K562 (cell line): ENCODE measurements around the gene CALHM2. TPM values are rescaled to one million over a fixed set of nuclear protein-coding genes. Genes with fewer than 3 reads are reported as not detected.
A peak's percentile ranks its signal among the peaks of the same experiment; 100 is the strongest.

ENCODE experiments used
- ATAC-seq: fragments of 200-7000 bp; cut with Tn5 transposase; 3 replicates; pipeline ENCODE4 v1.9.1; 2020; ENCODE audit warnings: moderate library complexity
- BruUV-seq: library from RNA; stranded (reverse); fragments of 400-500 nt; replicated peaks from 2 replicates; lab custom pipeline; 2021; lab: Mats Ljungman, UMichigan
- CTCF ChIA-PET: fragments of 300-600 bp; formaldehyde crosslinking; extraction: SDS; loops from one replicate; lab custom pipeline; 2021; ENCODE audit warnings: low intra/inter-chr PET ratio; lab: Yijun Ruan, JAX
- POLR2A ChIA-PET: fragments of 300-600, 350-650 bp; sonication (Branson Sonifier 250); formaldehyde crosslinking; extraction: SDS; loops from one replicate; lab custom pipeline; 2021; ENCODE audit warnings: antibody characterized with exemption, inconsistent platforms; lab: Yijun Ruan, JAX
- DNase-seq, 4 experiments: peaks; one replicate each; pipeline versions ENCODE4 v3.0.0 to v3.0.0-alpha.2; 2011 to 2018; ENCODE audit warnings: low spot score in 3 of 4, mixed read lengths in 3 of 4; ENCODE audit errors: extremely low read depth in 1 of 4
- FAIRE-seq: peaks from 2 replicates; lab custom pipeline; 2011; peaks lifted over from hg19 to GRCh38; lab: Jason Lieb, UNC
- H2AFZ ChIP-seq: 2 replicates; pipeline ENCODE4 v1.6.0; 2011; ENCODE audit warnings: low read depth, low read length, control low read depth, inconsistent platforms
- H3K27ac ChIP-seq: fragments of 200-600 bp; 3 replicates; pipeline ENCODE4 v1.8.0; 2011; ENCODE audit warnings: low read depth, mild to moderate bottlenecking, control low read depth, inconsistent platforms, low read length, moderate library complexity, mixed read lengths; ENCODE audit errors: extremely low read depth
- H3K27me3 ChIP-seq, 2 experiments: fragments of 300-600 bp in 1 of 2; 2 replicates in 1 of 2; 3 replicates in 1 of 2; pipeline versions ENCODE4 v1.6.0 to v1.8.0; 2011; ENCODE audit warnings: inconsistent platforms in 2 of 2, low read length in 2 of 2, mild to moderate bottlenecking in 1 of 2, mixed read lengths in 1 of 2, moderate library complexity in 1 of 2; ENCODE audit not compliant: control insufficient read depth in 2 of 2, insufficient read depth in 2 of 2
- H3K36me3 ChIP-seq: fragments of 300-600 bp; 3 replicates; pipeline ENCODE4 v1.8.0; 2011; ENCODE audit warnings: mild to moderate bottlenecking, low read length, inconsistent platforms; ENCODE audit not compliant: control insufficient read depth, insufficient read depth
- H3K4me1 ChIP-seq, 2 experiments: fragments of 200-600 bp in 1 of 2; replicated peaks in 1 of 2; 2 replicates in 1 of 2; 3 replicates in 1 of 2; pipeline versions ENCODE4 v1.5.1 to v1.8.0; 2011; ENCODE audit warnings: inconsistent platforms in 2 of 2, low read length in 2 of 2, mild to moderate bottlenecking in 1 of 2, mixed read lengths in 1 of 2, moderate library complexity in 1 of 2; ENCODE audit not compliant: control insufficient read depth in 2 of 2, insufficient read depth in 2 of 2
- H3K4me2 ChIP-seq: 2 replicates; pipeline ENCODE4 v1.6.1; 2011; ENCODE audit warnings: low read length, control low read depth, inconsistent platforms, mixed read lengths; ENCODE audit not compliant: insufficient read depth
- H3K4me3 ChIP-seq: fragments of 200-600 bp; sonication (generic), shearing (Covaris generic); 2 replicates; pipeline ENCODE4 v1.5.1; 2016; ENCODE audit warnings: control low read depth, inconsistent platforms
- H3K79me2 ChIP-seq: fragments of 200-600 bp; 3 replicates; pipeline ENCODE4 v1.8.0; 2011; ENCODE audit warnings: low read length, inconsistent platforms; ENCODE audit not compliant: control insufficient read depth, insufficient read depth
- H3K9ac ChIP-seq, 2 experiments: 2 replicates each; pipeline versions ENCODE4 v1.6.0 to v1.6.1; 2011; ENCODE audit warnings: low read depth in 2 of 2, low read length in 2 of 2, control low read depth in 1 of 2, inconsistent platforms in 1 of 2, mild to moderate bottlenecking in 1 of 2, mixed read lengths in 1 of 2; ENCODE audit not compliant: insufficient read depth in 1 of 2
- H3K9me1 ChIP-seq: one replicate; pipeline ENCODE4 v1.6.0; 2011; ENCODE audit warnings: inconsistent platforms, mild to moderate bottlenecking, low read length, moderate library complexity; ENCODE audit not compliant: control insufficient read depth, insufficient read depth
- H3K9me3 ChIP-seq: replicated peaks from 2 replicates; pipeline ENCODE4 v1.5.1; 2011; ENCODE audit warnings: low read depth, low read length, inconsistent platforms; ENCODE audit not compliant: control insufficient read depth, insufficient read depth
- H4K20me1 ChIP-seq: replicated peaks from 2 replicates; pipeline ENCODE4 v1.6.1; 2011; ENCODE audit warnings: low read length, inconsistent platforms, mixed read lengths; ENCODE audit not compliant: control insufficient read depth, insufficient read depth
- ADNP ChIP-seq: fragments of 200-800 bp; sonication (Bioruptor generic); IDR thresholded peaks from 2 replicates; pipeline ENCODE4 v1.6.1; 2016; ENCODE audit warnings: missing genetic modification characterization, missing compliant biosample characterization
- ATF7 ChIP-seq: fragments of 450-650 bp; IDR thresholded peaks from 2 replicates; pipeline ENCODE4 v1.7.1; 2014; ENCODE audit warnings: mild to moderate bottlenecking, moderate library complexity
- BACH1 ChIP-seq: fragments of 200-800 bp; sonication (Bioruptor generic); IDR thresholded peaks from 2 replicates; pipeline ENCODE4 v1.6.1; 2016; ENCODE audit warnings: missing genetic modification characterization, missing compliant biosample characterization
- CCNT2 ChIP-seq: IDR thresholded peaks from 2 replicates; pipeline ENCODE4 v1.6.1; 2011; ENCODE audit warnings: borderline replicate concordance, low read depth, mild to moderate bottlenecking, moderate library complexity, mixed read lengths, low read length; ENCODE audit not compliant: insufficient read length; ENCODE audit errors: extremely low read depth
- GTF2E2 ChIP-seq: fragments of 200-800 bp; sonication (Bioruptor generic); IDR thresholded peaks from 2 replicates; pipeline ENCODE4 v1.6.1; 2016; ENCODE audit warnings: missing genetic modification characterization, missing compliant biosample characterization
- HNRNPH1 ChIP-seq: fragments of 200-400 bp; formaldehyde crosslinking; optimal IDR thresholded peaks from 2 replicates; pipeline ENCODE3; 2017; ENCODE audit warnings: low read depth, mild to moderate bottlenecking, low read length, moderate library complexity
- RBM25 ChIP-seq: fragments of 200-400 bp; formaldehyde crosslinking; IDR thresholded peaks from 2 replicates; pipeline ENCODE4 v1.6.1; 2018; ENCODE audit warnings: low read length, low read depth, moderate library complexity; ENCODE audit not compliant: severe bottlenecking
- WGBS: fragments of 100-300 bp; shearing (Covaris generic); methylation state at CpG from one replicate; pipeline ENCODE4 v1.1.6; 2016; ENCODE audit warnings: low coverage, mixed read lengths; ENCODE audit not compliant: insufficient coverage; ENCODE audit errors: missing lambda C conversion rate; 5-methylcytosine and 5-hydroxymethylcytosine counted together
- in situ Hi-C: fragments of 300-500 bp; cut with MboI; formaldehyde crosslinking; loops from 4 replicates; pipeline ENCODE4 v1.15.0; 2018; ENCODE audit warnings: inconsistent platforms, mixed read lengths
- intact Hi-C: fragments of 100-400 bp; cut with micrococcal nuclease; formaldehyde crosslinking; loops from 2 replicates; pipeline ENCODE4 v1.14.2; 2022
- polyA plus RNA-seq, 8 experiments: library from polyadenylated mRNA; depleted of rRNA in 4 of 8; stranded (reverse) in 5 of 8; unstranded in 3 of 8; fragments of >200 nt; fragmentation: Nextera tagmentation in 2 of 8; fragmentation: Illumina TruSeq in 1 of 8; extraction: Ambion mirVana in 2 of 8; extraction: Trizol in 1 of 8; gene quantifications; 2 replicates each; pipeline versions ENCODE4 v1.2.1 to v1.2.3, GENCODE V29; 2011 to 2014; ENCODE audit warnings: inconsistent platforms in 1 of 8, missing spikeins in 1 of 8
- total RNA-seq, 7 experiments: library from RNA; depleted of rRNA in 6 of 7; stranded (reverse); fragments of >200 nt in 6 of 7; fragmentation: Illumina TruSeq in 2 of 7; extraction: Trizol in 2 of 7; gene quantifications; 2 replicates each; pipeline versions ENCODE4 v1.2.1 to v1.2.3, GENCODE V29; 2011 to 2021; ENCODE audit warnings: low replicate concordance in 1 of 7
- TF ChIP-seq, protein P1 (sequence below): sonication (generic); formaldehyde crosslinking; IDR thresholded peaks from 2 replicates; pipeline ENCODE4 v1.8.1; 2023; ENCODE audit warnings: mild to moderate bottlenecking, missing genetic modification reagents, moderate library complexity

The CALHM2 gene
- total and polyA plus RNA-seq, 9 of the 15 experiments (the other 6 are each of a cell fraction or from before 2014, with no cell fraction given) = 0.08 to 0.14 (median 0.13) TPM; not detected in 6

- TF ChIP-seq ATF7 = no peak
- no peak for TF ChIP-seq CCNT2
- TF ChIP-seq ADNP (tag) = no peak
Measured at GRCh38 chr10:103497161-103497915, 45.2 kb upstream of the CALHM2 start (continued).

GRCh38 chr10:103495321-103495720, 43.2 kb upstream of the CALHM2 start:
- intact Hi-C loops (no loop called here), in situ Hi-C loops (no loop called here)
- DNase-seq = no peak
- Histone ChIP-seq H3K27ac (no peak overlapping the region), H3K27me3 (peaks cover 19 to 57% of the 10 kb centered on the region in 2 experiments; a peak in 4 of 5 replicates), H3K79me2 (no peaks in the 10 kb centered on the region), H3K36me3 (no peaks in the 10 kb centered on the region), H4K20me1 (no peaks in the 10 kb centered on the region; the same call in 1 of the 2 replicates), H3K9me3 (no peaks in the 10 kb centered on the region), H3K4me2 (no peak overlapping the region), H3K9ac (no peak overlapping the region), H3K9me1 (no peaks in the 10 kb centered on the region), H3K4me1 (peaks cover 0 to 14% of the 10 kb centered on the region in 2 experiments; a peak in 2 of 5 replicates), H3K4me3 (no peak overlapping the region), H2AFZ (no peak overlapping the region)
- no TSS peak for BruUV-seq
- 0% methylated on average over 3 of the region's 3 CpGs for WGBS
- TF ChIP-seq GTF2E2 (tag) (no peak), HNRNPH1 (no peak), RBM25 (peak; percentile 42), BACH1 (no peak)
- TF ChIP-seq, protein P1, sequence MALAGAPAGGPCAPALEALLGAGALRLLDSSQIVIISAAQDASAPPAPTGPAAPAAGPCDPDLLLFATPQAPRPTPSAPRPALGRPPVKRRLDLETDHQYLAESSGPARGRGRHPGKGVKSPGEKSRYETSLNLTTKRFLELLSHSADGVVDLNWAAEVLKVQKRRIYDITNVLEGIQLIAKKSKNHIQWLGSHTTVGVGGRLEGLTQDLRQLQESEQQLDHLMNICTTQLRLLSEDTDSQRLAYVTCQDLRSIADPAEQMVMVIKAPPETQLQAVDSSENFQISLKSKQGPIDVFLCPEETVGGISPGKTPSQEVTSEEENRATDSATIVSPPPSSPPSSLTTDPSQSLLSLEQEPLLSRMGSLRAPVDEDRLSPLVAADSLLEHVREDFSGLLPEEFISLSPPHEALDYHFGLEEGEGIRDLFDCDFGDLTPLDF (CRISPR knock-in tag) = no peak
- POLR2A ChIA-PET = interaction anchor here (0.9 kb wide), 1 partner anchor 109 kb away, joined by 3 read pairs; no protein-coding TSS in a partner anchor
- CTCF ChIA-PET = no interaction called here
- no peak for ATAC-seq
- no peak for FAIRE-seq
